WERI-Rb-1 (cell line): ENCODE measurements around the gene GAB2.
"Not testable (repeated sequence)": the region's sequence is repeated elsewhere in the genome, so short reads cannot be mapped to it uniquely, and the experiment has no call there.

Source experiments
- DNase-seq: peaks from one replicate; pipeline ENCODE4 v3.0.0-alpha.2; 2020
- H3K27ac ChIP-seq: fragments of 250-450 bp; sonication (Bioruptor Pico); 2 replicates; pipeline ENCODE4 v1.5.1; 2020; ENCODE audit warnings: mild to moderate bottlenecking, moderate library complexity
- H3K27me3 ChIP-seq: fragments of 250-450 bp; sonication (Bioruptor Pico); 2 replicates; pipeline ENCODE4 v1.5.1; 2021; ENCODE audit warnings: mild to moderate bottlenecking, low read depth, moderate library complexity; ENCODE audit not compliant: insufficient read depth, severe bottlenecking
- H3K36me3 ChIP-seq: fragments of 250-450 bp; sonication (Bioruptor Pico); 2 replicates; pipeline ENCODE4 v1.5.1; 2020; ENCODE audit warnings: mild to moderate bottlenecking, moderate library complexity
- H3K4me3 ChIP-seq: 2 replicates; pipeline ENCODE4 v1.5.1; 2011; ENCODE audit warnings: low read depth, mild to moderate bottlenecking, control low read depth, low read length
- H3K9me3 ChIP-seq: fragments of 250-450 bp; sonication (Bioruptor Pico); 2 replicates; pipeline ENCODE4 v1.5.1; 2021; ENCODE audit warnings: mild to moderate bottlenecking, moderate library complexity; ENCODE audit not compliant: severe bottlenecking
- TF ChIP-seq, protein P1 (sequence below): IDR thresholded peaks from 2 replicates; pipeline ENCODE4 v1.5.1; 2011; ENCODE audit warnings: low read depth, mild to moderate bottlenecking, control low read depth, inconsistent platforms, low read length

The GAB2 gene

GRCh38 chr11:78227921-78228320 is 189.7 kb downstream of the GAB2 start:
- H3K4me3 ChIP-seq, result no peak overlapping the region
- no peak for DNase-seq
- no peaks in the 10 kb centered on the region for H3K9me3 ChIP-seq
- H3K36me3 ChIP-seq, result peaks cover 5% of the 10 kb centered on the region; the same call in 1 of the 2 replicates
- TF ChIP-seq, protein P1, sequence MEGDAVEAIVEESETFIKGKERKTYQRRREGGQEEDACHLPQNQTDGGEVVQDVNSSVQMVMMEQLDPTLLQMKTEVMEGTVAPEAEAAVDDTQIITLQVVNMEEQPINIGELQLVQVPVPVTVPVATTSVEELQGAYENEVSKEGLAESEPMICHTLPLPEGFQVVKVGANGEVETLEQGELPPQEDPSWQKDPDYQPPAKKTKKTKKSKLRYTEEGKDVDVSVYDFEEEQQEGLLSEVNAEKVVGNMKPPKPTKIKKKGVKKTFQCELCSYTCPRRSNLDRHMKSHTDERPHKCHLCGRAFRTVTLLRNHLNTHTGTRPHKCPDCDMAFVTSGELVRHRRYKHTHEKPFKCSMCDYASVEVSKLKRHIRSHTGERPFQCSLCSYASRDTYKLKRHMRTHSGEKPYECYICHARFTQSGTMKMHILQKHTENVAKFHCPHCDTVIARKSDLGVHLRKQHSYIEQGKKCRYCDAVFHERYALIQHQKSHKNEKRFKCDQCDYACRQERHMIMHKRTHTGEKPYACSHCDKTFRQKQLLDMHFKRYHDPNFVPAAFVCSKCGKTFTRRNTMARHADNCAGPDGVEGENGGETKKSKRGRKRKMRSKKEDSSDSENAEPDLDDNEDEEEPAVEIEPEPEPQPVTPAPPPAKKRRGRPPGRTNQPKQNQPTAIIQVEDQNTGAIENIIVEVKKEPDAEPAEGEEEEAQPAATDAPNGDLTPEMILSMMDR, result no peak
- no peaks in the 10 kb centered on the region for H3K27me3 ChIP-seq
- H3K27ac ChIP-seq, result no peak overlapping the region

- H3K27ac ChIP-seq, result no peak overlapping the region
- H3K4me3 ChIP-seq, result no peak overlapping the region
- H3K27me3 ChIP-seq, result no peaks in the 10 kb centered on the region
- DNase-seq, result no peak
- no peaks in the 10 kb centered on the region for H3K9me3 ChIP-seq
- peaks cover 10% of the 10 kb centered on the region for H3K36me3 ChIP-seq
- TF ChIP-seq, protein P1, result no peak
These were observed 190.6 kb downstream of the GAB2 start for GRCh38 chr11:78226684-78227680.

GRCh38 chr11:78224906-78225420 is 192.7 kb downstream of the GAB2 start:
- no peak overlapping the region for H3K27ac ChIP-seq
- no peaks in the 10 kb centered on the region for H3K27me3 ChIP-seq
- no peaks in the 10 kb centered on the region for H3K9me3 ChIP-seq
- no peak for DNase-seq
- H3K36me3 ChIP-seq, result peaks cover 12% of the 10 kb centered on the region
- TF ChIP-seq, protein P1, result no peak
- no peak overlapping the region for H3K4me3 ChIP-seq

- Histone ChIP-seq H3K27ac (no peak overlapping the region), H3K9me3 (no peaks in the 10 kb centered on the region), H3K27me3 (no peaks in the 10 kb centered on the region), H3K4me3 (no peak overlapping the region), H3K36me3 (peaks cover 12% of the 10 kb centered on the region)
- no peak for DNase-seq
- TF ChIP-seq, protein P1, result no peak
These were observed 193.1 kb downstream of the GAB2 start for GRCh38 chr11:78224506-78224905.

DNA sequence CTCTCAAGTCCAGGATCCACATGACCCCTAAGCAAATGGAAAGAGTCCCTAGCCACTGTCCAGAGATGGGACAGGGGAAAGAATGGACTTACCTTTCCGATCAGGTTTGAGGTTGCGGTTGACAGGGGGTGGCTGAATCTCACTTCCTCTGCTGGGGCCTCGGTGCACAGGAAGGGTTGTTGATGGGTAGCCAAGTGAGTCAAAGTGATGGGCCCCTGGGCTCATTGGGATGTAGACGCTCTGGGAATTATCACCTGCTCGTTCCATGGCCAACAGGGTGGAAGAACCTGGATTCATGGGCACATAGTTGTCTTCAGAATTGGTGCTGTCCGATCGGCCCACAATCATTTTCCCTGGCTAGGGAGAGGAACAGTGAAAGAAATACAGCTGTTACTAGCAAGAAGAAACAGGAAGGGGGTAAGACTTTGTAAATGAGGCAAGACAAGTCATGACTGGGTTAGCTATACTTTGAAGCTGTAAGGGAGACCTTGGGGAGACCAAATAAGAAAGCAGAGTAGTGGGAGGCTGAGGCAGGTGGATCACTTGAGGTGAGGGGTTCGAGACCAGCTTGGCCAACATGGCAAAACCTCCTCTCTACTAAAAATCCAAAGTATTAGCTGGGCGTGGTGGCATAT is 194.2 kb downstream of the GAB2 start:
- no peaks in the 10 kb centered on the region for H3K9me3 ChIP-seq
- peaks cover 12% of the 10 kb centered on the region for H3K36me3 ChIP-seq
- H3K4me3 ChIP-seq, result no peak overlapping the region
- no peak overlapping the region for H3K27ac ChIP-seq
- no peaks in the 10 kb centered on the region for H3K27me3 ChIP-seq
- TF ChIP-seq, protein P1, result no peak
- DNase-seq, result no peak

DNA sequence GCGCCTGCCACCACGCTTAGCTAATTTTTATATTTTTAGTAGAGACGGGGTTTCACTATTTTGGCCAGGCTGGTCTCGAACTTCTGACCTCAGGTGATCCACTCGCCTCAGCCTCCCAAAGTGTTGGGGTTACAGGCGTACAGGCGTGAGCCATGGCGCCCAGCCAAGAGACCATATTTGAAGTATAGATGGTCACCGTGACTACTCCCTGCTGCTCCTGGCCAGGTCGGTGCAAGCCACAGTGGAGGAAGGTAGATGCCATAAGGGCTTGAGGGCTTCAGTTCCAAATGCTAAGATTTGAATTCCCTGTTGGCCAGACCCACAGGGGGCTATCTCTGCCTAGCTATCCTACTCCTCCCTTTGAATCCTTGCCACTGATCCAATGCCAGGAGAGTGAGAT is 194.9 kb downstream of the GAB2 start:
- H3K9me3 ChIP-seq, result not testable (repeated sequence)

More for the DNA sequence above, 194.9 kb downstream of the GAB2 start:
- not testable (repeated sequence) for DNase-seq, H3K27ac ChIP-seq, H3K27me3 ChIP-seq, H3K4me3 ChIP-seq
- H3K36me3 ChIP-seq, result peaks cover 12% of the 10 kb centered on the region
